GM12865 (cell line): ENCODE data around the gene PPIF.
"Not testable (repeated sequence)": the region's sequence is repeated elsewhere in the genome, so short reads cannot be mapped to it uniquely, and the experiment has no call there.

Experiments
- DNase-seq: peaks from one replicate; pipeline ENCODE4 v3.0.0; 2010; ENCODE audit warnings: low read depth
- H3K4me3 ChIP-seq: 2 replicates; pipeline ENCODE4 v1.5.1; 2011; ENCODE audit warnings: mild to moderate bottlenecking, low read depth, low read length, control low read depth
- CTCF ChIP-seq: IDR thresholded peaks from 2 replicates; pipeline ENCODE4 v1.5.1; 2011; ENCODE audit warnings: low read length, control low read depth, low read depth, inconsistent platforms; ENCODE audit not compliant: insufficient read depth; ENCODE audit errors: missing control alignments

Gene PPIF

GRCh38 chr10:79336276-79336675 lies 11.0 kb upstream of the PPIF start:
- no peak for DNase-seq
- TF ChIP-seq CTCF: no peak
- H3K4me3 ChIP-seq: no peak overlapping the region

- H3K4me3 ChIP-seq: no peak overlapping the region
- no peak for TF ChIP-seq CTCF
- DNase-seq: no peak
Measured at GRCh38 chr10:79336739-79337138, 10.5 kb upstream of the PPIF start.

- not testable (repeated sequence) for DNase-seq, H3K4me3 ChIP-seq
Measured at GRCh38 chr10:79337783-79338469, 9.3 kb upstream of the PPIF start.

GRCh38 chr10:79339266-79339665 lies 8.0 kb upstream of the PPIF start:
- H3K4me3 ChIP-seq: no peak overlapping the region
- no peak for TF ChIP-seq CTCF
- no peak for DNase-seq

GRCh38 chr10:79340646-79341244 lies 6.5 kb upstream of the PPIF start:
- no peak for TF ChIP-seq CTCF
- H3K4me3 ChIP-seq: no peak overlapping the region
- no peak for DNase-seq

- DNase-seq: no peak
Measured at GRCh38 chr10:79342295-79342761, 4.9 kb upstream of the PPIF start.

More at GRCh38 chr10:79342295-79342761, 4.9 kb upstream of the PPIF start:
- no peak for TF ChIP-seq CTCF
- H3K4me3 ChIP-seq: no peak overlapping the region
